HG03354 (cell line): Measurements from ENCODE around the gene ARHGAP26.

ENCODE experiments used
- ATAC-seq: cut with Tn5 transposase; IDR thresholded peaks from one replicate; pipeline ENCODE4 v1.9.1; 2021; ENCODE audit warnings: mild to moderate bottlenecking; ENCODE audit not compliant: unreplicated experiment, poor library complexity, severe bottlenecking

The ARHGAP26 gene

GRCh38 chr5:143174714-143175398 is 404.7 kb downstream of the ARHGAP26 start:
- peak; percentile 95 for ATAC-seq

- no peak for ATAC-seq
These were observed 405.9 kb downstream of the ARHGAP26 start for GRCh38 chr5:143176048-143176447.

GRCh38 chr5:143177263-143177983 is 407.2 kb downstream of the ARHGAP26 start:
- no peak for ATAC-seq

GRCh38 chr5:143179126-143179740 is 409.1 kb downstream of the ARHGAP26 start:
- ATAC-seq: no peak

- no peak for ATAC-seq
These were observed 410.6 kb downstream of the ARHGAP26 start for GRCh38 chr5:143180751-143181150.

- no peak for ATAC-seq
These were observed 411.0 kb downstream of the ARHGAP26 start for GRCh38 chr5:143181173-143181572.

- ATAC-seq: no peak
These were observed 411.9 kb downstream of the ARHGAP26 start for GRCh38 chr5:143182106-143182505.

- ATAC-seq: peak; percentile 67
These were observed 413.0 kb downstream of the ARHGAP26 start for GRCh38 chr5:143182901-143183820.

GRCh38 chr5:143183989-143184388 is 413.8 kb downstream of the ARHGAP26 start:
- ATAC-seq: no peak

- ATAC-seq: peak; percentile 39
These were observed 416.4 kb downstream of the ARHGAP26 start for GRCh38 chr5:143186623-143187022.

GRCh38 chr5:143187495-143187894 is 417.3 kb downstream of the ARHGAP26 start:
- ATAC-seq: no peak

- no peak for ATAC-seq
These were observed 417.9 kb downstream of the ARHGAP26 start for GRCh38 chr5:143188083-143188482.

GRCh38 chr5:143188692-143189091 is 418.5 kb downstream of the ARHGAP26 start:
- no peak for ATAC-seq

- no peak for ATAC-seq
These were observed 420.2 kb downstream of the ARHGAP26 start for GRCh38 chr5:143190260-143190810.

- no peak for ATAC-seq
These were observed 421.5 kb downstream of the ARHGAP26 start for GRCh38 chr5:143191720-143192119.

GRCh38 chr5:143192191-143192900 is 422.2 kb downstream of the ARHGAP26 start:
- no peak for ATAC-seq

- ATAC-seq: no peak
These were observed 424.0 kb downstream of the ARHGAP26 start for GRCh38 chr5:143194206-143194605.

GRCh38 chr5:143194713-143195112 is 424.5 kb downstream of the ARHGAP26 start:
- ATAC-seq: no peak

- ATAC-seq: no peak
These were observed 425.3 kb downstream of the ARHGAP26 start for GRCh38 chr5:143195491-143195890.
